HG03139 (cell line): Measurements from ENCODE around the gene CYLD.

Experiments used
- ATAC-seq: cut with Tn5 transposase; IDR thresholded peaks from one replicate; pipeline ENCODE4 v1.9.1; 2021; ENCODE audit not compliant: unreplicated experiment

CYLD gene

GRCh38 chr16:50841081-50841886 is 99.4 kb downstream of the CYLD start:
- ATAC-seq: no peak

- ATAC-seq: no peak
Observed at GRCh38 chr16:50842013-50842505, 100.2 kb downstream of the CYLD start.

GRCh38 chr16:50842589-50842988 is 100.7 kb downstream of the CYLD start:
- ATAC-seq: no peak

- no peak for ATAC-seq
Observed at GRCh38 chr16:50844840-50845239, 103.0 kb downstream of the CYLD start.

GRCh38 chr16:50845296-50845695 is 103.4 kb downstream of the CYLD start:
- no peak for ATAC-seq

- ATAC-seq: no peak
Observed at GRCh38 chr16:50846511-50846910, 104.6 kb downstream of the CYLD start.

- ATAC-seq: no peak
Observed at GRCh38 chr16:50847166-50847565, 105.3 kb downstream of the CYLD start.

GRCh38 chr16:50848755-50849514 is 107.0 kb downstream of the CYLD start:
- no peak for ATAC-seq
